Mucosa of descending colon (tissue), 3 donors: Measurements from ENCODE around the gene GLIS1. TPM values are rescaled to one million over a fixed set of nuclear protein-coding genes. Genes with fewer than 3 reads are reported as not detected.
A peak's percentile ranks its signal among the peaks of the same experiment; 100 is the strongest.

Source experiments
- ATAC-seq: fragments of 200-7000 bp; cut with Tn5 transposase; one replicate; pipeline ENCODE4 v1.9.1; 2020; ENCODE audit warnings: mild to moderate bottlenecking, moderate library complexity
- DNase-seq, 3 donors: peaks; one replicate each; pipeline ENCODE4 v3.0.0-alpha.2; 2020
- H3K36me3 ChIP-seq: fragments of 200-600 bp; one replicate; pipeline ENCODE4 v1.8.0; 2021; ENCODE audit warnings: low read depth, mild to moderate bottlenecking
- H3K4me1 ChIP-seq: fragments of 200-600 bp; one replicate; pipeline ENCODE4 v1.8.0; 2021; ENCODE audit warnings: low read depth, mild to moderate bottlenecking
- H3K4me3 ChIP-seq: fragments of 200-600 bp; one replicate; pipeline ENCODE4 v1.8.0; 2021; ENCODE audit warnings: mild to moderate bottlenecking
- H3K9me3 ChIP-seq: fragments of 200-600 bp; one replicate; pipeline ENCODE4 v1.8.0; 2021; ENCODE audit warnings: mild to moderate bottlenecking
- CTCF ChIP-seq: fragments of 200-600 bp; IDR thresholded peaks from one replicate; pipeline ENCODE4 v1.8.0; 2022; ENCODE audit warnings: antibody characterized with exemption, mild to moderate bottlenecking
- intact Hi-C, 2 donors: fragments of 100-400 bp; cut with DNase I in 1 of 2; cut with micrococcal nuclease in 1 of 2; formaldehyde crosslinking; loops; one replicate each; pipeline versions ENCODE4 v1.11.0 to v1.11.1; 2022; cut with DNase I, micrococcal nuclease
- total RNA-seq, 3 donors: library from RNA; stranded (reverse); fragmentation: NEBNext Ultra II Directional in 2 of 3; extraction: Animal tissue kit (Norgen Biotek cat#: 25700) in 2 of 3; gene quantifications; one replicate each; pipeline versions ENCODE4 v1.2.1 to v1.2.4, GENCODE V29; 2021 to 2023
- donor health status: DM: no; HTN: no; CAD: no; lungs with moderate emphysema.
- donor health status: DM: no; HTN: no; CAD: no.
- donor health status: DM: no; HTN: yes; CAD: no.

GLIS1 gene
- total RNA-seq, 3 donors from 2014 or later: 0.09 to 0.24 (median 0.14) TPM

GRCh38 chr1:53506355-53507050 is 232.5 kb downstream of the GLIS1 start:
- ATAC-seq: no peak
- intact Hi-C loops: no loop called here

GRCh38 chr1:53505891-53506290 is 233.1 kb downstream of the GLIS1 start:
- no peak for TF ChIP-seq CTCF
- H3K4me3 ChIP-seq: no peak overlapping the region
- no peaks in the 10 kb centered on the region for H3K9me3 ChIP-seq
- DNase-seq (no peak), ATAC-seq (no peak)
- H3K36me3 ChIP-seq: no peaks in the 10 kb centered on the region
- no peaks in the 10 kb centered on the region for H3K4me1 ChIP-seq
- intact Hi-C loops: no loop called here

More at GRCh38 chr1:53506355-53507050, 232.5 kb downstream of the GLIS1 start:
- H3K36me3 ChIP-seq: no peaks in the 10 kb centered on the region
- TF ChIP-seq CTCF: no peak
- DNase-seq: no peak
- no peaks in the 10 kb centered on the region for H3K9me3 ChIP-seq
- no peaks in the 10 kb centered on the region for H3K4me1 ChIP-seq
- no peak overlapping the region for H3K4me3 ChIP-seq

GRCh38 chr1:53505401-53505800 is 233.6 kb downstream of the GLIS1 start:
- intact Hi-C loops: no loop called here
- no peak for TF ChIP-seq CTCF
- Histone ChIP-seq H3K36me3 (no peaks in the 10 kb centered on the region), H3K9me3 (no peaks in the 10 kb centered on the region), H3K4me3 (no peak overlapping the region), H3K4me1 (no peaks in the 10 kb centered on the region)
- no peak for ATAC-seq
- DNase-seq: no peak

GRCh38 chr1:53504901-53505300 is 234.1 kb downstream of the GLIS1 start:
- intact Hi-C loops: no loop called here
- no peaks in the 10 kb centered on the region for H3K9me3 ChIP-seq
- no peak overlapping the region for H3K4me3 ChIP-seq
- no peaks in the 10 kb centered on the region for H3K36me3 ChIP-seq
- no peaks in the 10 kb centered on the region for H3K4me1 ChIP-seq
- DNase-seq (peak in 1 of 3 donors; percentile 15), ATAC-seq (no peak)
- TF ChIP-seq CTCF: no peak

- H3K4me3 ChIP-seq: no peak overlapping the region
- H3K4me1 ChIP-seq: no peaks in the 10 kb centered on the region
- intact Hi-C loops: no loop called here
- no peak for TF ChIP-seq CTCF
- ATAC-seq (no peak), DNase-seq (no peak)
- no peaks in the 10 kb centered on the region for H3K36me3 ChIP-seq
- H3K9me3 ChIP-seq: no peaks in the 10 kb centered on the region
Measured at GRCh38 chr1:53503433-53504217, 235.3 kb downstream of the GLIS1 start.
